ENCODE measurements around the gene SLC10A7.

DNA sequence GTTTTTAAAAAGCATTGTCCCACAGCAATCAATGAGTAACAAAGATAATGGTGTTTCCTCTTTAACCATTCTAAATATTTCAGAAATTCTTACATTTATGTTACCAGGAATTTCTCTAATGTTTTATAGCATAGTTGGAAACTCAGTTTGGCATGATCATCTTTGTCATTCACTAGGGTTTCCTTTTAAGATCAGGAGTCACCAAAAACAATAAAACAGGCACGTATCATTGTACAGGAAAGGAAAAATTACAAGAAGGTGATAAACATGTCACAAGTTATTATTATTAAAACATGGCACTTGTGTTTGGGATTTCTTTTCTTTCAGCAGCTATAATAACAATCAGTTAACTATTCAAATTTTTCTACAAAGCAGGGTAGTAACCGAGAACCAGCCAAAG lies 84.0 kb downstream of the SLC10A7 start:
- TF ChIP-seq CREB1 (IDR thresholded peaks at IDR 0.05) (no peak), CREB1 (CRISPR knock-in tag; IDR thresholded peaks at IDR 0.05) (no peak), ZNF891 (CRISPR knock-in tag; IDR thresholded peaks at IDR 0.05) (no peak), RXRA (CRISPR knock-in tag; IDR thresholded peaks at IDR 0.05) (no peak)
- TF ChIP-seq, protein P1, sequence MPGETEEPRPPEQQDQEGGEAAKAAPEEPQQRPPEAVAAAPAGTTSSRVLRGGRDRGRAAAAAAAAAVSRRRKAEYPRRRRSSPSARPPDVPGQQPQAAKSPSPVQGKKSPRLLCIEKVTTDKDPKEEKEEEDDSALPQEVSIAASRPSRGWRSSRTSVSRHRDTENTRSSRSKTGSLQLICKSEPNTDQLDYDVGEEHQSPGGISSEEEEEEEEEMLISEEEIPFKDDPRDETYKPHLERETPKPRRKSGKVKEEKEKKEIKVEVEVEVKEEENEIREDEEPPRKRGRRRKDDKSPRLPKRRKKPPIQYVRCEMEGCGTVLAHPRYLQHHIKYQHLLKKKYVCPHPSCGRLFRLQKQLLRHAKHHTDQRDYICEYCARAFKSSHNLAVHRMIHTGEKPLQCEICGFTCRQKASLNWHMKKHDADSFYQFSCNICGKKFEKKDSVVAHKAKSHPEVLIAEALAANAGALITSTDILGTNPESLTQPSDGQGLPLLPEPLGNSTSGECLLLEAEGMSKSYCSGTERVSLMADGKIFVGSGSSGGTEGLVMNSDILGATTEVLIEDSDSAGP (CRISPR knock-in tag; IDR thresholded peaks at IDR 0.05; ENCODE audit: borderline replicate concordance), result no peak
- TF ChIP-seq, protein P2, sequence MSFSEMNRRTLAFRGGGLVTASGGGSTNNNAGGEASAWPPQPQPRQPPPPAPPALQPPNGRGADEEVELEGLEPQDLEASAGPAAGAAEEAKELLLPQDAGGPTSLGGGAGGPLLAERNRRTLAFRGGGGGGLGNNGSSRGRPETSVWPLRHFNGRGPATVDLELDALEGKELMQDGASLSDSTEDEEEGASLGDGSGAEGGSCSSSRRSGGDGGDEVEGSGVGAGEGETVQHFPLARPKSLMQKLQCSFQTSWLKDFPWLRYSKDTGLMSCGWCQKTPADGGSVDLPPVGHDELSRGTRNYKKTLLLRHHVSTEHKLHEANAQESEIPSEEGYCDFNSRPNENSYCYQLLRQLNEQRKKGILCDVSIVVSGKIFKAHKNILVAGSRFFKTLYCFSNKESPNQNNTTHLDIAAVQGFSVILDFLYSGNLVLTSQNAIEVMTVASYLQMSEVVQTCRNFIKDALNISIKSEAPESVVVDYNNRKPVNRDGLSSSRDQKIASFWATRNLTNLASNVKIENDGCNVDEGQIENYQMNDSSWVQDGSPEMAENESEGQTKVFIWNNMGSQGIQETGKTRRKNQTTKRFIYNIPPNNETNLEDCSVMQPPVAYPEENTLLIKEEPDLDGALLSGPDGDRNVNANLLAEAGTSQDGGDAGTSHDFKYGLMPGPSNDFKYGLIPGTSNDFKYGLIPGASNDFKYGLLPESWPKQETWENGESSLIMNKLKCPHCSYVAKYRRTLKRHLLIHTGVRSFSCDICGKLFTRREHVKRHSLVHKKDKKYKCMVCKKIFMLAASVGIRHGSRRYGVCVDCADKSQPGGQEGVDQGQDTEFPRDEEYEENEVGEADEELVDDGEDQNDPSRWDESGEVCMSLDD (CRISPR knock-in tag; IDR thresholded peaks at IDR 0.05; ENCODE audit: borderline replicate concordance), result no peak
- TF ChIP-seq, protein P3, sequence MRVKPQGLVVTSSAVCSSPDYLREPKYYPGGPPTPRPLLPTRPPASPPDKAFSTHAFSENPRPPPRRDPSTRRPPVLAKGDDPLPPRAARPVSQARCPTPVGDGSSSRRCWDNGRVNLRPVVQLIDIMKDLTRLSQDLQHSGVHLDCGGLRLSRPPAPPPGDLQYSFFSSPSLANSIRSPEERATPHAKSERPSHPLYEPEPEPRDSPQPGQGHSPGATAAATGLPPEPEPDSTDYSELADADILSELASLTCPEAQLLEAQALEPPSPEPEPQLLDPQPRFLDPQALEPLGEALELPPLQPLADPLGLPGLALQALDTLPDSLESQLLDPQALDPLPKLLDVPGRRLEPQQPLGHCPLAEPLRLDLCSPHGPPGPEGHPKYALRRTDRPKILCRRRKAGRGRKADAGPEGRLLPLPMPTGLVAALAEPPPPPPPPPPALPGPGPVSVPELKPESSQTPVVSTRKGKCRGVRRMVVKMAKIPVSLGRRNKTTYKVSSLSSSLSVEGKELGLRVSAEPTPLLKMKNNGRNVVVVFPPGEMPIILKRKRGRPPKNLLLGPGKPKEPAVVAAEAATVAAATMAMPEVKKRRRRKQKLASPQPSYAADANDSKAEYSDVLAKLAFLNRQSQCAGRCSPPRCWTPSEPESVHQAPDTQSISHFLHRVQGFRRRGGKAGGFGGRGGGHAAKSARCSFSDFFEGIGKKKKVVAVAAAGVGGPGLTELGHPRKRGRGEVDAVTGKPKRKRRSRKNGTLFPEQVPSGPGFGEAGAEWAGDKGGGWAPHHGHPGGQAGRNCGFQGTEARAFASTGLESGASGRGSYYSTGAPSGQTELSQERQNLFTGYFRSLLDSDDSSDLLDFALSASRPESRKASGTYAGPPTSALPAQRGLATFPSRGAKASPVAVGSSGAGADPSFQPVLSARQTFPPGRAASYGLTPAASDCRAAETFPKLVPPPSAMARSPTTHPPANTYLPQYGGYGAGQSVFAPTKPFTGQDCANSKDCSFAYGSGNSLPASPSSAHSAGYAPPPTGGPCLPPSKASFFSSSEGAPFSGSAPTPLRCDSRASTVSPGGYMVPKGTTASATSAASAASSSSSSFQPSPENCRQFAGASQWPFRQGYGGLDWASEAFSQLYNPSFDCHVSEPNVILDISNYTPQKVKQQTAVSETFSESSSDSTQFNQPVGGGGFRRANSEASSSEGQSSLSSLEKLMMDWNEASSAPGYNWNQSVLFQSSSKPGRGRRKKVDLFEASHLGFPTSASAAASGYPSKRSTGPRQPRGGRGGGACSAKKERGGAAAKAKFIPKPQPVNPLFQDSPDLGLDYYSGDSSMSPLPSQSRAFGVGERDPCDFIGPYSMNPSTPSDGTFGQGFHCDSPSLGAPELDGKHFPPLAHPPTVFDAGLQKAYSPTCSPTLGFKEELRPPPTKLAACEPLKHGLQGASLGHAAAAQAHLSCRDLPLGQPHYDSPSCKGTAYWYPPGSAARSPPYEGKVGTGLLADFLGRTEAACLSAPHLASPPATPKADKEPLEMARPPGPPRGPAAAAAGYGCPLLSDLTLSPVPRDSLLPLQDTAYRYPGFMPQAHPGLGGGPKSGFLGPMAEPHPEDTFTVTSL (CRISPR knock-in tag; IDR thresholded peaks at IDR 0.05; ENCODE audit: borderline replicate concordance), result no peak
- TF ChIP-seq, protein P4, sequence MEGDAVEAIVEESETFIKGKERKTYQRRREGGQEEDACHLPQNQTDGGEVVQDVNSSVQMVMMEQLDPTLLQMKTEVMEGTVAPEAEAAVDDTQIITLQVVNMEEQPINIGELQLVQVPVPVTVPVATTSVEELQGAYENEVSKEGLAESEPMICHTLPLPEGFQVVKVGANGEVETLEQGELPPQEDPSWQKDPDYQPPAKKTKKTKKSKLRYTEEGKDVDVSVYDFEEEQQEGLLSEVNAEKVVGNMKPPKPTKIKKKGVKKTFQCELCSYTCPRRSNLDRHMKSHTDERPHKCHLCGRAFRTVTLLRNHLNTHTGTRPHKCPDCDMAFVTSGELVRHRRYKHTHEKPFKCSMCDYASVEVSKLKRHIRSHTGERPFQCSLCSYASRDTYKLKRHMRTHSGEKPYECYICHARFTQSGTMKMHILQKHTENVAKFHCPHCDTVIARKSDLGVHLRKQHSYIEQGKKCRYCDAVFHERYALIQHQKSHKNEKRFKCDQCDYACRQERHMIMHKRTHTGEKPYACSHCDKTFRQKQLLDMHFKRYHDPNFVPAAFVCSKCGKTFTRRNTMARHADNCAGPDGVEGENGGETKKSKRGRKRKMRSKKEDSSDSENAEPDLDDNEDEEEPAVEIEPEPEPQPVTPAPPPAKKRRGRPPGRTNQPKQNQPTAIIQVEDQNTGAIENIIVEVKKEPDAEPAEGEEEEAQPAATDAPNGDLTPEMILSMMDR (CRISPR knock-in tag; IDR thresholded peaks at IDR 0.05), result no peak

Data from HepG2 (cell line).